SK-N-MC (cell line): ENCODE data around the gene DENND2A.

Experiments used
- EZH2 ChIP-seq: fragments of 200-600 bp; sonication (generic); IDR thresholded peaks from one replicate; pipeline ENCODE4 v1.6.1; 2017; ENCODE audit warnings: antibody characterized with exemption
- FOXP2 ChIP-seq: optimal IDR thresholded peaks from 2 replicates; pipeline ENCODE3; 2011; ENCODE audit warnings: mild to moderate bottlenecking, moderate library complexity; ENCODE audit not compliant: insufficient read depth; ENCODE audit errors: extremely low read length, control extremely low read depth
- POLR2AphosphoS5 ChIP-seq: IDR thresholded peaks from 2 replicates; pipeline ENCODE4 v1.6.1; 2012; ENCODE audit warnings: mild to moderate bottlenecking, low read depth, low read length, borderline replicate concordance

GRCh38 chr7:140667476-140667875 is 26.9 kb upstream of the DENND2A start:
- TF ChIP-seq EZH2 (no peak), POLR2AphosphoS5 (no peak), FOXP2 (no peak)
